Kasumi-1 (cell line): ENCODE data around the gene SLC2A13.
"Not testable (repeated sequence)": the region's sequence is repeated elsewhere in the genome, so short reads cannot be mapped to it uniquely, and the experiment has no call there.

Experiments
- DNase-seq, 2 experiments: peaks; one replicate each; lab custom pipeline; 2025; lab: John Stamatoyannopoulos, UW

Gene SLC2A13

GRCh38 chr12:39867631-39868327 is 238.1 kb downstream of the SLC2A13 start:
- DNase-seq = no peak

DNA sequence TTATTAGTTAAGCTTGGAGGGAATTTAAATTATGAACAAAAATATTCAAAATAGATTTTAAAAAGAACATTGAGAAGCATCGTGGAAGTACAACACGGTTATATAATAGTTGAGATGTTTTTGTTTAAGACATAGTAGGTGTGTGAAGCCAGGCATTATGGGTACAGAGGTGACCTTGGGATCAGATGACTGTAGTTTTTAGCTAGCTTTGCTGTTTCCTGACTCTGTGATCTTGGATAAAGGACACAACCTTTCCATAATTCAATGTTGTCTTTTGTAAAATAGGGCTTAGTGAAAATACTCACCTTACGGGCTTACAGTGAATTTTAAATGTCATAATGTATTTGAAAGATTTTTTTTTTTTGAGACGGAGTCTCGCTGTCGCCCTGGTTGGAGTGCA is 239.7 kb downstream of the SLC2A13 start:
- DNase-seq = no peak

DNA sequence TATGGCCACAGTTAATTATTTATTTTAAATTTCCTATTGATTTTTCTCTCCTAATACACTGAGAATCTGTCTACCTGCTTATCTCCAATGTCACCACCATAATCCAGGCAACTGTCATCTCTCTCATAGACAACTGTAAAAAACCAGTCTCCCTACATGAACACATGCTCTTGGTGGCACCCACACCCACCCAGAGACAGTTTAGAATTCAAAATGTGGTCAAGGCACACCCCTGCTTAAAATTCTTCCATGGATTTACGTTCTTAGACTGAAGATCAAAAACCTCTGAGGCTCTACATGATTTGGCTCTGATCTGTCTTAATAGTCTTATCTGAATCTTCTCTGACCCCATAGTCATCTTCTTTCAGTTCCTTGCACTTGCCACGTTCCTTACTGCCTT is 245.2 kb downstream of the SLC2A13 start:
- DNase-seq = no peak

GRCh38 chr12:39853003-39853402 is 252.9 kb downstream of the SLC2A13 start:
- no peak for DNase-seq

- no peak for DNase-seq
Observed at GRCh38 chr12:39852346-39852745, 253.5 kb downstream of the SLC2A13 start.

GRCh38 chr12:39848218-39848617 is 257.7 kb downstream of the SLC2A13 start:
- not testable (repeated sequence) for DNase-seq

- no peak for DNase-seq
Observed at GRCh38 chr12:39846971-39847650, 258.8 kb downstream of the SLC2A13 start.

DNA sequence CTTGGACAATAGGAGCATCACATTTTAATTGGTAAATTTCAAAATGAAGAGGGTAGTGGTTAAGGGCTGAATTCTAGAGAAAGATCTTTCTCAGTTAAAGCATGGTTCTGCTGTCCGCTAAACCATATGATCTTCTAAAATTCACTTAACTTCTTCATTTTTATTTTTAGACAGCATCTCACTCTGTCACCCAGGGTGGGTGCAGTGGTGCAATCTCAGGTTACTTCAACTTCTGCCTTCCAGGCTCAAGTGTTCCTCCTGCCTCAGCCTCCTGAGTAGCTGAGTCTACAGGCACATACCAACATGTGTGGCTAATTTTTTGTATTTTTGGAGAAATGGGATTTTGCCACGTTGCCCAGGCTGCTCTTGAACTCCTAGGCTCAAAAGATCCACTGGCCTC is 259.6 kb downstream of the SLC2A13 start:
- peak; percentile 42 to 54 for DNase-seq

DNA sequence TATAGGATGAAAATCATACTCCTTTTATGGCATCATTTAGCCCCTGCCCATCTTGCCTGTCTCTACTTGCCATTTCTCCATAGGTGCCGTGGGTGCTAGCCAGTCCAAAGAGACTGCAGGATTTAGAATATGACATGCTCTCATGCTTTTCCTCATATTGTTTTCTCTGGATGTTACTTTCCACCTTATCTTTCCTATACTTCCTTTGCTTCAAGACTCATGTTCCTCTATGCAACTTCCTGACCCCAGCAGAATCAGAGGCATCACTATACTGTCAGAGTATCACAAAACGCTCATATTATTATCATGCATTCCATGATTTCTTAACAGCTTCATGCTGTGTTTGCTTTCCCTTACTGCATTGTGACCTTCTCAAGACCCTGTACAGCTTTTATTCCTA is 265.5 kb downstream of the SLC2A13 start:
- no peak for DNase-seq

DNA sequence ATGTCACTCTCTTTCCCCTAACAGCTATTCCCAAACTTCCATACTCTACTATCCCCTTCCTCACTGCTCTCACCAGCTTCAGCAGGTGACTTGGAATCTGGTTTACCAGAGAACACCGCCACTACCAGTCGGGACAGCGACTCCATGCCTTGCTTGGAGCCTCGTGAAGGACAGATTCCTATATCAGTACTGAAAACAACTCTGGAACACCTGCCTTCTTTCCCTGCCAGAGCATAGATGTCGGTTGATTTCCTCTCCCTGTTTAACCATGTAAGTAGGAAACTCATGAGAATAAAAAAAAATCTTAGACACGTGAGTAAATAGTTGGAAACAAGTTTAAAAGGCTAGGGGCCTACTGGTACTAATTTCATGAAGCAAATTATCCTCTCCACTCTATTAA is 266.8 kb downstream of the SLC2A13 start:
- no peak for DNase-seq

- no peak for DNase-seq
Observed at GRCh38 chr12:39835517-39836489, 270.1 kb downstream of the SLC2A13 start.

GRCh38 chr12:39831587-39832315 is 274.1 kb downstream of the SLC2A13 start:
- DNase-seq = peak; percentile 32 to 33

- no peak for DNase-seq
Observed at GRCh38 chr12:39830852-39831520, 274.9 kb downstream of the SLC2A13 start.

GRCh38 chr12:39830171-39830570 is 275.7 kb downstream of the SLC2A13 start:
- DNase-seq = no peak

GRCh38 chr12:39824505-39825212 is 281.2 kb downstream of the SLC2A13 start:
- no peak for DNase-seq

DNA sequence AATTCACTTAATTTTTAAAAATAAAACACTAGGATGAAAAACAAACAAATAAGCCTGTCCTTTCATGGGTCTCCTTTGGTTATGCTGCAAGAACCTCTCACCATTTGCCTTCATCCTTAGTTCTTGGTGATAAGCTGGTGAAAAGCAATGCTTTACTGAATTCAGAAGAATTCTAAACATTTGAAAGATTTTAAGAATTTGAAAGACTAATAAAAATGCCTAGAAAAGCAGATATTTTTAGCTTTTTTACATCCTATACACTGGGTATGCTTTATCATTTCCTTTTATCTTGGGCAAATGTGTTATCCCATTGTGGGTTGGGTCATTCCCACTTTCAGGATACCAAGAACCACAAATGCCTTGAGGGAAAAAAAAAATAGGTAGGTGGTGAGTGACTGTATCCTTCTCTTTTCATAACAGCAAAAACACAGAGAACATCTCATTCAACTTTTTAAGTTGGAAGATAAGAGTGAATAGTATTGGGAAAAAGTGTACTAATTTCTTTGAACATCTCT is 289.2 kb downstream of the SLC2A13 start:
- no peak for DNase-seq

DNA sequence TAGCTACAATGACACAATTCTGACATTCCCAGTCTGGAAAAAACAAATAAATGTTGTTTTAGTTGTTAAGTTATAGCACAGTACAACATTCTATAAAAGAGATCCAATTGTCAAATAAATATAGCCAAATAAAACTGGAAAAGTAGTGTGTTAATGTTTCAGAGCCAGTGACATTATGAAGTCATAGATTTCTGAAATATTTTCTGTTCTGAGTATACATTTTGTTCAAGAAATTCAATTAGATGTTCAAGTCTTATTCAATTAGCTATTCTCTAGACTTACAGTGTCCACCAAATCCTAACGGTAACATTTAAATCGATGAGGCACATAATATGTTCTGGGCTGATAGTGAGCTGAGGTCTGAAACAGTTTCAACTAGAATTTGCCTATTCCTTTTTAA is 290.1 kb downstream of the SLC2A13 start:
- no peak for DNase-seq

DNA sequence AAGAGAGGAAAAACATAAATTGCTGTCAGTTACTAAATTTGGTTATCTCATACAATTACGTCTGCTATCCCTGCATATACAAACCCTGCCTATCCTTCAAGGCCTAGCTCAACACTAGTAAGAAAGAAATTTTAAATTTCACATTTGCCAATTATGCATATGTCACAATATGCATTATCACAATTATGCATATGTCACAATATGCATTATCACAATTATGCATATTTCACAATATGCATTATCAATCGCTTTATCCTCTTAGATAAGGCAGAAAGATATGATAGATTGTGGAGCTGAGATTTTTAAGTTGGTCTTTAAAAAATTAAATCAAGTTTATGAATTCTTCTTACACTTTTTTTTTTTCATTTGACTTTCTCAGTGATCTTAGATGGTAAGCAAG is 291.3 kb downstream of the SLC2A13 start:
- no peak for DNase-seq

- no peak for DNase-seq
Observed at GRCh38 chr12:39813776-39814175, 292.1 kb downstream of the SLC2A13 start.

DNA sequence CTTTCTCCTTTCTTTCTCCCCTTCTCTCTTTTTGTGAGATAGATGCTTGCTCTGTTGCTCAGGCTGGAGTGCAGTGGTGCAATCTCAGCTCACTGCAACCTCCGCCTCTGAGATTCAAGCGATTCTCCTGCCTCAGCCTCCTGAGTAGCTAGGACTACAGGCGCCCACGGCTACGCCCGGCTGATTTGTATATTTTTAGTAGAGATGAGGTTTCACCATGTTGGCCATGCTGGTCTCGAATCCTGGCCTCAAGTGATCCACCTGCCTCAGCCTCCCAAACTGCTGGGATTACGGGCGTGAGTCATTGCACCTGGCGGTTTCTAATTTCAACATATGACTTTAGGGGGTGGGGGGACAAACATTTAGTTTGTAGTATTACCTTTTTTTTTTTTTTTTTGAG is 293.4 kb downstream of the SLC2A13 start:
- not testable (repeated sequence) for DNase-seq
